Muscle layer of duodenum (tissue), 2 donors: Measurements from ENCODE around the gene KCNN3.

Experiments
- H3K27ac ChIP-seq: one replicate; pipeline ENCODE4 v1.7.0; 2013; ENCODE audit warnings: mild to moderate bottlenecking, low read length
- H3K27me3 ChIP-seq: one replicate; pipeline ENCODE4 v1.7.0; 2013; ENCODE audit warnings: low read depth, mild to moderate bottlenecking, control low read depth, low read length
- H3K36me3 ChIP-seq, 2 donors: one replicate each; pipeline ENCODE4 v1.7.0; 2013; ENCODE audit warnings: low read length in 2 of 2, control low read depth in 1 of 2, mild to moderate bottlenecking in 1 of 2; ENCODE audit not compliant: insufficient read depth in 2 of 2, control insufficient read depth in 1 of 2
- H3K4me1 ChIP-seq, 2 donors: one replicate each; pipeline ENCODE4 v1.7.0; 2013; ENCODE audit warnings: low read length in 2 of 2, mild to moderate bottlenecking in 2 of 2, control low read depth in 1 of 2, moderate library complexity in 1 of 2; ENCODE audit not compliant: insufficient read depth in 2 of 2, control insufficient read depth in 1 of 2
- H3K4me3 ChIP-seq, 2 donors: one replicate each; pipeline ENCODE4 v1.7.0; 2013; ENCODE audit warnings: low read length in 2 of 2, low read depth in 1 of 2, mild to moderate bottlenecking in 1 of 2
- H3K9me3 ChIP-seq, 2 donors: one replicate each; pipeline ENCODE4 v1.7.0; 2013; ENCODE audit warnings: low read length in 2 of 2, control low read depth in 1 of 2, mild to moderate bottlenecking in 1 of 2; ENCODE audit not compliant: control insufficient read depth in 1 of 2
- donor health status: healthy.

The KCNN3 gene

GRCh38 chr1:154748405-154748775 is 121.7 kb downstream of the KCNN3 start:
- Histone ChIP-seq H3K27me3 (no peaks in the 10 kb centered on the region), H3K27ac (no peak overlapping the region), H3K4me1 (peaks cover 14 to 43% of the 10 kb centered on the region in 2 donors), H3K4me3 (peak overlapping the region in 1 of 2 donors; percentile 31), H3K9me3 (no peaks in the 10 kb centered on the region), H3K36me3 (no peaks in the 10 kb centered on the region)

GRCh38 chr1:154747740-154748404 is 122.2 kb downstream of the KCNN3 start:
- Histone ChIP-seq H3K27me3 (no peaks in the 10 kb centered on the region), H3K4me1 (peaks cover 14 to 47% of the 10 kb centered on the region in 2 donors), H3K9me3 (no peaks in the 10 kb centered on the region), H3K27ac (peak overlapping the region; percentile 27), H3K4me3 (peak overlapping the region in 1 of 2 donors; percentile 31), H3K36me3 (no peaks in the 10 kb centered on the region)

GRCh38 chr1:154747380-154747739 is 122.7 kb downstream of the KCNN3 start:
- Histone ChIP-seq H3K36me3 (no peaks in the 10 kb centered on the region), H3K27ac (no peak overlapping the region), H3K4me1 (peaks cover 16 to 52% of the 10 kb centered on the region in 2 donors), H3K9me3 (no peaks in the 10 kb centered on the region), H3K4me3 (no peak overlapping the region), H3K27me3 (no peaks in the 10 kb centered on the region)

- no peaks in the 10 kb centered on the region for H3K36me3 ChIP-seq
- H3K4me3 ChIP-seq = no peak overlapping the region
- H3K27me3 ChIP-seq = no peaks in the 10 kb centered on the region
- no peaks in the 10 kb centered on the region for H3K9me3 ChIP-seq
- H3K4me1 ChIP-seq = peaks cover 22 to 58% of the 10 kb centered on the region in 2 donors
- no peak overlapping the region for H3K27ac ChIP-seq
Measured at GRCh38 chr1:154746622-154747299, 123.3 kb downstream of the KCNN3 start.

DNA sequence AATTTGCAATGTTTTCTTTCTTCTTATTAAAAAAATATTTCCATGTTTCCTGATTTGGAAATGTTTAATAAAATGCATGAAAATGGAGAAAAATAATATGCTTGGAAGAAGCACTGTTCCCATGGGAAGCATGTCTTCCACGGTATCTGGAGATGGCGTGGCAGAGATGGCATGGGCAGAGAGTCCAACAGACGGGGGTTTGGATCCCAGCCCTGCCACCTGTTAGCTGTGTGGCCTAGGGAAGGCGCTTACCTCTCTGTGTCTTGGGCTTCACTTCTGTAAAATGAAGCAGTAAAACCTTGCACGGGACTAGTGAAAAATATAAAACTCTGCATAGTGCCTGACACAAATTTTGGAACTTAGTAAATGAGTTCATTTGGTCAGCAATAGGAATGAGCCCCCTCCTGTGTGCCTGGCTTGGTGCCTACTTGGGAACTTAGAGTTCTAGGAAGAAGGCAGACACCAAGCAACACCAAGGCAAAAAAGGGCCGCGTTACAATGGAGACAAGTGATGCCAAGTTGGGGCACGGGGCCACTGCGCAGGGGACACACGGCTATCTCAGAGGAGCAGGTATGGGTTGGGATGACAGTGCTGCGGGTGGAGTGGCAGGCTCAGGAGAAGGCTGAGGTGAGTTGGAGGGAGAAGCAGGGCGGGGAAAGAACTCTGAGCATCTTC is 124.2 kb downstream of the KCNN3 start:
- no peaks in the 10 kb centered on the region for H3K36me3 ChIP-seq
- no peaks in the 10 kb centered on the region for H3K9me3 ChIP-seq
- no peak overlapping the region for H3K4me3 ChIP-seq
- peaks cover 24 to 53% of the 10 kb centered on the region in 2 donors for H3K4me1 ChIP-seq
- H3K27ac ChIP-seq = no peak overlapping the region
- H3K27me3 ChIP-seq = no peaks in the 10 kb centered on the region

GRCh38 chr1:154745286-154745731 is 124.8 kb downstream of the KCNN3 start:
- Histone ChIP-seq H3K27me3 (no peaks in the 10 kb centered on the region), H3K36me3 (no peaks in the 10 kb centered on the region), H3K9me3 (no peaks in the 10 kb centered on the region), H3K27ac (no peak overlapping the region), H3K4me3 (no peak overlapping the region), H3K4me1 (peaks cover 24 to 47% of the 10 kb centered on the region in 2 donors)

DNA sequence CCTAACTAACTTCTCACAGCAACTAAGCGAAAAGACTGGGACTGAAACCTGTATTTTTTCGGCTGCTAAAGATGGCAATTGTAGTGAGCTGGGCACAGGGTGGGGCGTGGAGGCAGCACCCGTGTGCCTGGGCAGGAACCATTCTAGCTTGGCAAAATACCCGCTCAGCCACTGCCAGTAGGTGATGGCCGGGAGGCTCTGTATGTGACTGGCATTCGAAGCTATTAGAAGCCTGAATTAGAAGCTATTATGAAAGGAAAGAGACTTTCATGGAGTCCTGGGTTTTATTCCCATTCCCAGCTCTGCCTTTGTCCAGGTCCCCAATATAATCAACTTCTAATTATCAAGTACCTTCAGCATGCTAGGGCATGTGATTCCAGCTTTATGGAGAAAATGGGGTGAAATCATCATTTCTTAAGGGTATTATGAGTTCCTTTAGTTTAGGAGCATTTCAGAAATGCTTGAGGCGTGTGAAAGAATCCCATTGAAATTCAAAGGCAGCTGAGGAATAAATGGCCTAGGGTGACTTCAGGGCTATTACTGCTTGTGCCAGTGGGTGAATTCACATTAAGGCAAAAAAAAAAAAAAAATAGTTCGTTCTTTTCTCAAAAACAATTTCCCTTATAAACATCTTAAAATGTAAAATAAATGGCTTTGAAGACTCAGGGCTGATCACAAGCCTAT is 125.6 kb downstream of the KCNN3 start:
- peaks cover 24 to 42% of the 10 kb centered on the region in 2 donors for H3K4me1 ChIP-seq

DNA sequence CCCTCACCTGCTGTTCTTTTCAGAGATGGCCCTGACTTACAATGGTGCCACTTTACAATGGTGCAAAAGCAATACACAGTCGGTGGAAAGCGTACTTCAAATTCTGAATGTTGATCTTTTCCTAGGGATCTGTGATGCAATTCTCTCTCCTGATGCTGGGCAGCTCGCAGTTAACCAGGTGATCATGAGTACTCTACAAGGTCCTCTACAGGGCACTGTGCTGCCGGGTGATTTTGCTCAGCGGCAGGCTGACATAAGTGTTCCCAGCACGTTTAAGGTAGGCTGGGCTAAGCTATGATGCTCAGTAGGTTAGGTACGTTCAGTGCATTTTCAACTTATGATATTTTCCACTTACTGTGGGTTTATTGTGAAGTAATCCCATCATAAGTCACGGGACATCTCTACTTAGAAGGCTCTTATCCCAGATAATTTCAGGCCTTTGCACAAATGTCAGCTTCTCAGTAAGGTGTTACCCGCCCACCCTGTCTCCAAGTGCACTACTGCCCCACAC is 126.5 kb downstream of the KCNN3 start:
- peaks cover 24 to 38% of the 10 kb centered on the region in 2 donors for H3K4me1 ChIP-seq
- no peak overlapping the region for H3K27ac ChIP-seq
- no peaks in the 10 kb centered on the region for H3K27me3 ChIP-seq

More for the DNA sequence above, 125.6 kb downstream of the KCNN3 start:
- no peak overlapping the region for H3K27ac ChIP-seq
- no peak overlapping the region for H3K4me3 ChIP-seq
- H3K36me3 ChIP-seq = no peaks in the 10 kb centered on the region
- H3K9me3 ChIP-seq = no peaks in the 10 kb centered on the region
- H3K27me3 ChIP-seq = no peaks in the 10 kb centered on the region

DNA sequence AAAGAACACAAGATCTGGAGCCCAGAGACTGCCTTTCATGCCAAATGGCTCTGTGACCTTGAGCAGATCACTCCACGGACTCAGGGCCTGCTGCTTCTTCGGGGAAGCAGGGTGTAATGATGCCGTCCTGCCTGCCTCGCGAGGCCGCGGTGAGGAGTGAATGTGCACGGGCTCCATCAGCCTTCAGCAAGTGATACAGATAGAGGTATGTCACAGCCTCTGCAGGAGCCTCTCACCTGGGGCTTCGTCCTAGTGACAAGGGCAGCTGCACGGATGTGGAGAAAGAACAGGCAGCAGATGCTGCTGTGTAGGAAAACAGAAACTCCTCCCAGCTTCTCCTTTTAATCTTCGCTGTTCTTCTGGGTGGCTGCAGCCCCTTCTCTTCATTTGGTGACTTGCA is 127.5 kb downstream of the KCNN3 start:
- peaks cover 24 to 34% of the 10 kb centered on the region in 2 donors for H3K4me1 ChIP-seq
- no peak overlapping the region for H3K27ac ChIP-seq
- no peak overlapping the region for H3K4me3 ChIP-seq
- no peaks in the 10 kb centered on the region for H3K27me3 ChIP-seq
- H3K36me3 ChIP-seq = no peaks in the 10 kb centered on the region
- no peaks in the 10 kb centered on the region for H3K9me3 ChIP-seq

More for the DNA sequence above, 126.5 kb downstream of the KCNN3 start:
- Histone ChIP-seq H3K9me3 (no peaks in the 10 kb centered on the region), H3K4me3 (no peak overlapping the region), H3K36me3 (no peaks in the 10 kb centered on the region)

DNA sequence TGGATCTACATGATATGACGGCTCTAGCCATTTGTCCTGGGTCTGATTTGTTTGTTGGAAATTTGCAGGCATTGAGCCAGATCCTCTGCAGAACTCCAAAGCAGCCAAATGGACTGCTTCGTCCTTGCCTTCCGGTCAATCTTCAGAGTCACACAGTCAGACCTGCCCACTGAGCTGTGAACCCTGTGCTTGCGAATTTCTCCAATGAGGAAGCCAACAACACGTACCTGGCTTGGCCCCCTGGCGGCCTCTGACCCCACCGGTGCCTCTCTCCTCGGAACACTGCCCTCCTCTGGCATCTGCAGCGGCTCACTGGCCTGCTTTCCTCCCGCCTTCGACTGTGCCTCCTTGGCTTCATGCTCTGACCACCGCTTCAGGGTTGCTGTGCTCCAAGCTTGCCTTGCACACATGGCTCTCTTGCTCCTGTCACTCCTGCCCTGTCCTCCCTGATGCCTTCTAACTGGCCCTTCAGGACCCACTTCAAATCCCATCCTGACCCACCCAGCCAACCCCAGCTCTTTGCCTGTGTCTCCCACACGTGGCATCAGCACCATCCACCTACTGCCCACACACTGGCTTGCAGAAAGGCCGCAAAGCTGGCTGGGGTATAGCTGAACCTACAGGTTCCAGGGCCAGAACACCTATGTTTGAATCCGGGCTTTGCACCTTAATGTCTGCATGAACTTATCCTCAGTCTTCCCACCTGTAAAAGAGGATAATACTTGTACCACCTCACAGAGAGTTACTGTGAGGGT is 128.2 kb downstream of the KCNN3 start:
- H3K27me3 ChIP-seq = no peaks in the 10 kb centered on the region
- peaks cover 20 to 27% of the 10 kb centered on the region in 2 donors for H3K4me1 ChIP-seq
- H3K4me3 ChIP-seq = no peak overlapping the region
- no peak overlapping the region for H3K27ac ChIP-seq
- no peaks in the 10 kb centered on the region for H3K36me3 ChIP-seq
- H3K9me3 ChIP-seq = no peaks in the 10 kb centered on the region
